Gastrocnemius medialis (tissue), 4 donors: Measurements from ENCODE around the gene ZMPSTE24.

Experiments used
- CTCF ChIP-seq, 5 experiments: fragments of 450-650 bp in 3 of 5; fragments of 200-600 bp in 2 of 5; sonication (generic) in 2 of 5; IDR thresholded peaks in 4 of 5; conservative IDR thresholded peaks in 1 of 5; 1 replicate in 4 of 5; 2 replicates in 1 of 5; pipeline ENCODE4 v1.5.1; 2016 to 2019; ENCODE audit warnings: antibody characterized with exemption in 5 of 5, mild to moderate bottlenecking in 3 of 5, moderate library complexity in 3 of 5
- POLR2A ChIP-seq, 2 donors: fragments of 450-650 bp; IDR thresholded peaks; one replicate each; pipeline ENCODE4 v1.6.1; 2017; ENCODE audit warnings: antibody characterized with exemption in 2 of 2, mild to moderate bottlenecking in 2 of 2, moderate library complexity in 2 of 2

- TF ChIP-seq CTCF (IDR thresholded peaks at IDR 0.05 in 4 of 5, conservative IDR thresholded peaks at IDR 0.05 in 1 of 5) (no peak), POLR2A (IDR thresholded peaks at IDR 0.05) (no peak)
Measured at GRCh38 chr1:40270152-40270834, 12.3 kb downstream of the ZMPSTE24 start.
